HG03575 (cell line): Measurements from ENCODE around the gene ZBTB20.
"Not testable (repeated sequence)": the region's sequence is repeated elsewhere in the genome, so short reads cannot be mapped to it uniquely, and the experiment has no call there.

Experiments
- ATAC-seq: cut with Tn5 transposase; IDR thresholded peaks from one replicate; pipeline ENCODE4 v1.9.1; 2021; ENCODE audit not compliant: unreplicated experiment, insufficient number of reproducible peaks, low FRiP score; ENCODE audit errors: extremely low read depth

Gene ZBTB20

DNA sequence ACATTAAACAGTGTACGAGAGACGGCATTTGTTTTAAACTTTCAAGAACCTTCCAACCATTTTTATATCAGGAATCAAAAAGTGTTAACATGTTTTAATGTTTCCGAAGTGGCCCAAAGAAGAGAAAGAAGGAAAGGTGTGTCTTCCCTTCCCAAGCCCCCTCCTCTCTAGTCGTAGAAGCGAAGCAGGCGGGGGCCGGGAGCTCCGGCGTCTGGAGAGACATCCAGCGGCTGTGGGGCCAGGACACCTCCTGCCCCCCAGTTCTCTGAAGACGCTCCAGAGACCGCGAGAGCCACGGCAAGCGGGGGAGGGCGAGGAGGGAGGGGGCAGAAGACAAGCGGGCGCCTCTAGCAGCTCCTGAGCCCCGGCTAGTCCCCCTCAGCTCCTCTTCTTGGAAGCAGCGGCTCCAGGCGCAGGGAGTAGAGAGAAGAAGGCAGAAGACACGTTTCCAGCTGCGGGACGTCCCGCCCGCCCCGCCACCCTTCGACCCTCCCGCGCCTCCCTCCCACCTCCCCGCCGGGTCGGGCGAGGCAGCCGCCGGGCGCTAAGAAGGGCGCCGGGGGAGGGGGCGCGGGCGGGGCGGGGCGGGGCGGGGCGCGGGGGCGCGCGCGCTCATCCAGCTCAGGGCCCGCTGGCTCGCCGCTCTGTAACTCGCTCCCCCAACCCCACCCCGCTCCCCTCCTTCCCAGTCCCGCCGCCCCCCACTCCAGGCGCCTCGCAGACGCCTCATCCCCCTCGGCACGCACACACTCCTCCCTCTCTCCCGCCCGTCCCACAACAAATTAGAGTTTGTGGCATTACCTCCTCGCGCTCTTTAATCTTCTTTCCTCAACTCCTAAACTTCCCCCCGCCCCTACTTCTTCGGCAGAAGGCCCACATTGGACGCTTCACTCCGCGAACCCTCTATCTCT is at the start of gene ZBTB20:
ZBTB20 (minus strand) TSS at position 871 of the 911 bp plus-strand sequence.
- ATAC-seq: no peak

DNA sequence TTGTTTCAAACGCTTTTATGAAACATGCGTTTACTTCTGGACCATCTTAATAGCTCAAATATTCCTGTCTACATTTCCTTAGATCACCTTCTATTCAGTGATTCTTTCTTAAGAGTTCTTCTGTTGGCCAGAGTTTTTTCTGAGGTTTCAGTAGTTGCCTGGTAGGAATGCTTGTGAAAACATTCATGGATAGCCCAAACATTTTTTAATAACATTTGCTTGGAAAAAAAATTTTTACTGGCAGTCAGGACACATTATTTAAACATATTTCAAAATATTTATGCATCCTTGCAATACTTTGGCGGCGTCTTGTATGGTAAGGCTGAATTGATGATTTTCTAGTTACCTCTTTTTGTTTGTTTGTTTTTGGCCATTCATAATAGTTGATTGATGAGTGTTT is 47.4 kb upstream of the ZBTB20 start:
- no peak for ATAC-seq

DNA sequence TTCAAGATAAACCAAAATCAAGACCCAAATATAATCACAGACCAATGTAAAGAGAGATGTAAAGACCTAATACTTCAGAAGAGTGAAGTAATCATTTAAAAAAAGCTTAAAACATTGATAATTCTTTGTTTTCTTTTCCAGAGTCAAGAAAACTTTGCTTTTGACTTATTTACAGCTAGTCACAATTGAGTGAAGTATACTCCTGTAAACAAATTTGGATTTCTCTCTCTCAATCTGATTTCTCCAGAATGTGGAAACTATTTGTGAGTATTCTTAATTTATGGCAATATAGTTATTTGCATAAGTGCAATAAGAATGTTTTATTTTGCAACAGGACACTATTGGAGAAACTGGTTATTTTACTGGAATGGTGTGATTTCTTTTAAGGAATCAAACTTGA is 43.7 kb upstream of the ZBTB20 start:
- ATAC-seq: no peak

DNA sequence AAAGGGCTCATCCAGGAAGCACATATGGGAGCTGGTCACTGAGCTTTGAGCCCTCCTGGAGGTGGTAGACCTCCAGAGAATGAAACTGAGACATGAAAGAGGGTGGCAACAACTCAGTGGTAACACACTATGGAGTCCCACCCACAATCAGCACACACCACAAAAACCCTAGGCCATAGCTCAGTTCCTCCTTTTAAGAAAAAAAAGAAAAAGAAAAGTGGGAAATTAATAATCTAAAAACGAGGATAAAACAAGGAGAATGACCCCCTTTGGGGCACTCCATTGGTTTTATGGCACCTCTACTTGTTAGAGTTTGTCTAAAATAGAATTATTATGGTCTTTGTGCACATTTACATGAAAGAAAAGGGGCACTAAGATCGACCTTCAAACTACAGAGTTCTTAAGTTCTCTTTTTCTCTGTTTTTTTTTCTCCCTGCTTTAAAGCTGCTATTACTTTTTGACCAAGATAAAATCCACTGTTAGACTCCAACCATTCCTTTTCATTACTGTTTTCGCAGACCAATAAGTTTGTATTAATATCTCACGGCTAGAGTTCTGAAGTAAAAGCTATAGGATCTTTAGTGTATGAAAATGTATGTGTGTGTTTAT is 40.2 kb upstream of the ZBTB20 start:
- ATAC-seq: peak; percentile 100

DNA sequence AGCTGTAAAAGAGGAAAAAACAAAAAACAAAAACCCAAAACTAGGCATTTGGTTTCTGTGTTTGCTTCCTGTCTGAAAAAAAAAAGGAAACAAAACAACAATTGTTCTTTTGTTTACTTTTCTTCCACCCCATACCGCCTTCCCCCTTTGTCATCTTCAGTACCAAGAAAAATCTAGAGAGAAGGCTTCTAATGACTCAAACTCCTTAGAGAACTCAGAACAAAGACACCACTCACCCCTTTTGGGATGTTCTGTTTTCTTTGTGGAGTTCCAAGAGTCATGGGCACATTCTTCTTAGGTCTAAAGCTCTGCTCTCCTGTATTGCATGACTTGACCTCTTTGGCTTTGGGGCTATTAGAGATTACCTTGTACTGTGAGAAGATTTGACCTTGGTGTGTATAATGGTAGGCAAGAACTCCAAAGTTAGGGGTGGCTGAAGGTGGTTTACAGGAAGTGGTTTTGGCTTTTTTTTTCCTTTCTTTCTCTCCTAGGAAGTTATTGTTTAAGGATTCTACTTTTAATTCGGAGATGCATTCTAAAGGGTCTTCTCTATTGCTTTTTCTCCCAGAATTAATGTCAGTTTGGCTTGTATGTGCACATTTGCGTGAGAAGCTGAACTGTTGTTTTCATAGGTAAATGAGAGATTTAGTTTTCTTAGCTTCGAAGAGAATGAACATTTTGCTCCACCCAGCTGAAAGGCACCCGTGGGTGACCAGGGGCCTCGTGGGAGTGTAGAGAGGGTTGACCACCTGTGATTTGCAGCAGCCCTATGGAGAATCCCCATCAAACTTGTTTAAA is 39.5 kb upstream of the ZBTB20 start:
- no peak for ATAC-seq

DNA sequence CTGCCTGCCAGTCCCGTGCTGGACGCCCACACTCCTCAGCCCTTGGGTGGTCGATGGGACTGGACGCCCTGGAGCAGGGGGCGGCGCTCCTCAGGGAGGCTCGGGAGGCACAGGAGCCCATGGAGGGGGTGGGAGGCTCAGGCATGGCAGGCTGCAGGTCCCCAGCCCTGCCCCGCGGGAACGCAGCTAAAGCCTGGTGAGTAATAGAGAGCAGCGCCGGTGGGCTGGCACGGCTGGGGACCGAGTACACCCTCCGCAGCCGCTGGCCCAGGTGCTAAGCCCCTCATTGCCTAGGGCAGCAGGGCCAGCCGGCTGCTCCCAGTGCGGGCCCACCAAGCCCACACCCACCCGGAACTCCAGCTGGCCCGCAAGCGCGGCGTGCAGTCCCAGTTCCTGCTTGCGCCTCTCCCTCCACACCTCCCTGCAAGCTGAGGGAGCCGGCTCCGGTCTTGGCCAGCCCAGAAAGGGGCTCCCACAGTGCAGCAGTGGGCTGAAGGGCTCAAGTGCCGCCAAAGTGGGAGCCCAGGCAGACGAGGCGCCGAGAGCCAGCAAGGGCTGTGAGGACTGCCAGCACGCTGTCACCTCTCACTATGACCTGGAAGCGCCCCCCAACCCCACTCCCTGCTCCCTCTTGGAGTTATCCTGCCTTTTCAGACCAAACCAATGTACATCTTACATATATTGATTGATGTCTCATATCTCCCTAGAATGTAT is 37.9 kb upstream of the ZBTB20 start:
- not testable (repeated sequence) for ATAC-seq

DNA sequence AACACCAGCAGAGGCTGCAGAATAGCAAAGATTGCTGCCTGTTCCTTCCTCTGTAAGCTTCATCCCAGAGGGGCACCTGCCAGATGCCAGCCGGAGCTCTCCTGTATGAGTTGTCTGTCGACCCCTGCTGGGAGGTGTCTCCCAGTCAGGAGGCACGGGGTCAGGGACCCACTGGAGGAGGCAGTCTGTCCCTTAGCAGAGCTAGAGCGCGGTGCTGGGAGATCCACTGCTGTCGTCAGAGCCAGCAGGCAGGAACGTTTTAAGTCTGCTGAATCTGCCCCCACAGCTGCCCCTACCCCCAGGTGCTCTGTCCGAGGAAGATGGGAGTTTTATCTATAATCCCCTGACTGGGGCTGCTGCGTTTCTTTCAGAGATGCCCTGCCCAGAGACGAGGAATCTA is 31.8 kb upstream of the ZBTB20 start:
- ATAC-seq: not testable (repeated sequence)

DNA sequence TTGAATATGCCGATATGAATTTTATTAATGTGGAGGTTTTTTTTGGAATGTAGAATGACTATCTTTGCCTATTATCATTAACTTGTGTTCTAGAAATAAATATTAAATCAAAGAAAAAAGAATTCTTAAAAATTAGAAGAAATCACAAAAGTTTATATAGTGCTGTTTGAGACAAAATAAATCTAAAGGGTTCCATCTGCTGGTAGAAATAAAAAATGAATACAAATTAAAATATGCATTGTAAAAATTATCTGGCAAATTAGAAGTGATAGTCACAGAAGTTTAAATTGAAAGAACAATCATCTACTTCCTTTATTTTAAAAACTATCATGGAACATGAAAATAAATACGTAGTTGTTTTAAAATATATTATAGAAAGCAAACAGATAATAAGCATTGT is 22.7 kb upstream of the ZBTB20 start:
- no peak for ATAC-seq

DNA sequence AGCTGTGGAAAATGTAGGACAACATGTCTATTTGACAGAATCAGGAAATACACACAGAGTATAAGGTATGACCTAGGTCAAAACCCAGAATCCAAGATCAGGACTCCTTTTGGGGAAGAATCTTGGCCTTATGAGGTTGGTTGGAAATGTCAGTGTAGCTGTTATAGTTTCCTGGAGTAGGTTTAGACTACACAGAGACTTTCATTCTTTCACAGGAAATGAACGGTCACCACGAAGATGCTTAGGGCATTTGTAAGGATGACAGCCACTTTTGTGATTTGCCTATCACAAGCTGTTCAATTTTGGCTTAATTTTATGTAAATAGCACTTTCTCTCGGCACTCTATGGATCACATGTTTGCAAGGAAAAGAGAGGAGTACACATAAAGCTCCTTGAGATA is 18.6 kb upstream of the ZBTB20 start:
- no peak for ATAC-seq

DNA sequence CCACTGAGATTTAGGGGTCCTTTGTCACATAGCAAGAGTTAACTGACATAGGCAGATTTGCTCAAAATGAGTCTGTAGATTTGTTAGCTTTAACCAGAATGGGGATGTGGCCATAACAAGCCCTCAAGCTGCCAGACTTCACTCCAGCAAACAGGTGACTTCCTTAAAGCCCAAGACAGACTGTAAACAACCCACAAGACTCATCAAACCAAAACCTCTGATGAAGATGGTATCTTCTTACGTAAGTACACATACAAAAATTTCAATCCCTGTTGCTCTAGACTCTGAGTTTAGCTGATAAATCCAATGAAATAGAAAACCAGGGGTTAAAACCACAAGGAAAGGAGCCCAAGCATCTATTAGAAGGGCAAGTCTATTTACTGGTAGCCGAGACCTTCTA is 18.2 kb upstream of the ZBTB20 start:
- ATAC-seq: no peak

DNA sequence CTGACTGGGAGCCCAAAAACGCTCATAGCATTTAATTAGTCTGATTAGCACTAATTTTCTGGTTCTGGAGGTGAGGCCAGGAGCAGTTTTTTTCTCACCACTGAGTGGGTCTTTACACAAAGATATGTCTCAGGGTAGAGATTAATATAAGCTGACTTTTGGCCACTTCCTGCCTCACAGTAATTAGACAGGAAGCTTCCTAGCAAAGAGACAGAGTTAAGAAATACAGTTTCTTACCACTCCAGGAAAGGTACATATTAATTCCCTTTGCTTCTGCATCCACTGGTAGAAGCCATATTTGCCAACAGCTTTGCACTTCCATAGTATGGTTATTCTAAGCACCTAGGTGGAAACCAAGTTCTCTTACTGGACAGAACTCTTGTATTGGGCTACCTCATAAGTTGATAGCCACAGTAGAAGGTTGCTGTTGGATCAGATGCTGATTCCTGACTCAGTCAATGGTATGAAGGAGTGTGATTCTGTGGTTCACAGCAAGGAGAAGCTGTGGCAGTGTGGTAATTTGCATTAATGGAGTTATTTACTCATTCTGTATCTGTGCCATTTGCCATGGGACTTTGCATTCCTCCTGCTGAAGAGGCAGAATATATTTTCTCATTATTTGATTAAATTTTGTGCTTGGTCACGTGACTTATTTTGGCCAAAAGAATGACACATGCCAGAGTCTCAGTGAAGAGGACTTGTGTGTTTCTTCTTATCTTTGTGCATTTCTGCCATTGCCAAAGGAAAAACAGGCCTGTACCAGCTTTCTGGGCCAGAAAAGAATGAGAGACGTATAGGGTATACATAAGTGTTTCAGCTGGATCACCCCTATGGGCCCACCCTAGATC is 17.5 kb upstream of the ZBTB20 start:
- no peak for ATAC-seq

DNA sequence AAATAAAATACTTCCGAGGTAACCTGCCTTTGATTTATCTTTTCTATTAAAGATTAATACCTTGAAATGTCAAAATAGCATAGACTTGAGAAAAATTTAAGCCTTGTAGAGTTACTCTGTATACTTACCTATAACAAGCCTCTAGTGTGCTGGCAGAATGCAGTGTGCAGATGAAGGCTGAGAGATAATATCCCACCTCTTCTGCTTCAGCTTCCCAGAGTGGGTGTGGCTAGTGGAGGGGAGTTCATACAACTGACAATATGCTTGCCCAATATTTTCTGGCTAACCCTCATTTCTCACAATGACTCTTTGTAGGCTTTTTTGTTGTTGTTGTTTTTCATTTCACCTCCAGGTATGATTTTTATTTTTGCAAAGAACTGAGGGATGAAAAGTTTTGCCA is 15.7 kb upstream of the ZBTB20 start:
- no peak for ATAC-seq

DNA sequence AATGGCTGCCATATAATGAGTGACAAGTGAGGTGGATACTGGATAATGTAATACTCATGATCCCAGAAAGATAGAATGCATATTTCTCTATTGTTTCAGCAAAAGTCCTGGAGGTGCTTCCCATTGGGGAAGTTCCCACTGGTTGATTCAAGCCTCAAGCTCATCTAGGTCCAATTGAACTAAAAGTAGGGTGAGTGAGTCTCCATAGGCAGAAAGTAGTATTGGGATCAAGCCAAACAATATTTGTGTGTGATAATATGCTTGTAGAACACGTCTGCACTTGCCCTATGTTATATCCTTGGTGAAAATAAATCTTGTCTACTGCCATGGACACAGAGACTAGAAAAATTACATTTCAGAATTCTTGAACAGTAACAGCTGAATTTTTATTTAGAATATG is 14.8 kb upstream of the ZBTB20 start:
- ATAC-seq: no peak

DNA sequence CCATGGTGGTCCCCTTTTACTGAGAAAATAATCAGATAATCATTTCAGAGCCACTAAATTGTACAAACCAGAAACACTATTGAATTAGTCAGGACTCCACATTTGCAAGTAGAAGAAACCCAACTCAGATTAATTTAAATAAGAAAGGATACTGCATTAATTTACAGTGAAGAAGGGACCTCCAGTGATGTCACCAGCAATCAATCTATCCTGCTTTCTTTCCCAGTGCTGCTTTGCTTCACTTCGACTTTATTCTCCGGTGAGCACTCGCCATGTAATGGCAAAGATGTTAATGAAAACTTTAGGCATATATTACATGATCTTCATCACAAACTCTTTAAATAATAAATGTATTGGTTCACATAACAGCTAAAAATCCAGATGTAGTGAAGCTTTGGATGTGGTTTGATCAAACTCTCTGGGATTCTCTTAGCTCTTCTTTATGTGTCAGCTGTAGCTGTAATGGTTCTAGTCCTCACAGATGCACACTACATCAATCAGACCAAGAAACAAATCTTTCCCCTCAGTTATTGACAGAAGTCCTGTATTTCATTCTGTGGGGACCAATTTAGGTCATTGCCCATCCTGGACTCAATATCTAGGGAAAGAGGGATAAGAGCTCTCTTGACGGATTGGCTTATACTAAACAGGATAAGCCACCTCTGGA is 14.2 kb upstream of the ZBTB20 start:
- ATAC-seq: no peak

DNA sequence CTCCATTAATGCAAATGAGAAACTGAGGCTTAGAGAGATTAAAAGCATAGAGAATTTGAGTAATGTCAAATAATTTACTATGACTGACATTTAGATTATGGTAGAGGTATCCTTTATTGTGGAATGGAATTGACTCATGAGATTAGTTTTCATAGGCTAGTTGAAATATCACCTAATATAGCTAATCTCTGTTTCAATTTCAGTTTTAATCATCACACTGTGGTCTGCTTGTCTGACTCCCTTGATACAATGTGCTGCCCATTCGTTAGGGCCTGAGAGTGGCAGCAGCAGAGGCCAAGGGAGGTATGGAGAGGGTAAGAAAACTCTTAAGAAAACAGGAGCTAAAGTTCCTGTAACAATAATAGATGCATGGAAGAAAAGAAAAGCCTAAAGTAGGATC is 13.2 kb upstream of the ZBTB20 start:
- peak; percentile 99 for ATAC-seq

DNA sequence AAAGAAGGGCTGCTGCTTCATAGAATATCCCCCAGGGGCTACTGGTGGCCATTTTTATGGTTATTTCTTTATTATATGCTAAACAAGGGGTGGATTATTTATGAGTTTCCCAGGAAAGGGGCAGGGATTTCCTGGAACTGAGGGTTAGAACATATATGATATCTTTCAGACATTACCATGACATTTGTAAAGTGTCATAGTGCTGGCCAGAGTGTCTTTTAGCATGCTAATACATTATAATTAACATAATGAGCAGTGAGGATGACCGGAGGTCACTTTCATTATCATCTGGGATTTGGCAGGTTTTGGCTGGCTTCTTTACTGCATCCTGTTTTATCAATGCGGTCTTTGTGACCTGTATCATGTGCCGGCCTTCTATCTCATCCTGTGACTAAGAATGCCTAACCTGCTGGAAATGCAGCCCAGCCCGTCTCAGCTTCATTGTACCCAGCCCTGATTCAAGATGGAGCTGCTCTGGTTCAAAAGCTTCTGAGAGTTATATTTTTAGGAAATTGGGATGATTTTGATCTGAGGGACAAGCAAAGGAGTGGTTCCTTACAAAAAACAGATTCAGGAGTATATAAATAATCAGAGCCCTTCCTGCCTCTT is 9.1 kb upstream of the ZBTB20 start:
- ATAC-seq: no peak

DNA sequence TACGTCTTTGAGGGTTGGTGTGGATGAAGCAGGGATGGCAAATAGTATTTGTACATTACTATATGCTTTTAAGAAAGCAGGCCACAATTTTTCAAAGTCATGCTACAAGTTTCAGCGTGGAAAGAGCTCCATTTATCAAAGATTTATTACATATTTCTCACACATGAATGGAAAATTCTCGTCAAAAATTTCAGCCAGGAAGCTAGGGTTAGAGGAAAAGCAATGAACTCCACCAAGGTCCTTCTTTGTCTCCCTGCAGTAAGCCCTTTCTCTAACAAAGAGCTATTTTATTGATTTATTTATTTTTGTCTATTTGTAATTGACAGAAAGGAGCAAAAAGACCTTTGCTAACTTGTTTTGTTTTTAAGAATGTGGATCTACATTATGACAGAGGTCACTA is 7.5 kb upstream of the ZBTB20 start:
- ATAC-seq: no peak
